Islet of Langerhans (tissue), 1 donor: ENCODE data around the gene POC1A.
A peak's percentile ranks its signal among the peaks of the same experiment; 100 is the strongest.

Experiments
- FAIRE-seq: peaks from one replicate; lab custom pipeline; 2011; peaks lifted over from hg19 to GRCh38; lab: Jason Lieb, UNC

The POC1A gene

DNA sequence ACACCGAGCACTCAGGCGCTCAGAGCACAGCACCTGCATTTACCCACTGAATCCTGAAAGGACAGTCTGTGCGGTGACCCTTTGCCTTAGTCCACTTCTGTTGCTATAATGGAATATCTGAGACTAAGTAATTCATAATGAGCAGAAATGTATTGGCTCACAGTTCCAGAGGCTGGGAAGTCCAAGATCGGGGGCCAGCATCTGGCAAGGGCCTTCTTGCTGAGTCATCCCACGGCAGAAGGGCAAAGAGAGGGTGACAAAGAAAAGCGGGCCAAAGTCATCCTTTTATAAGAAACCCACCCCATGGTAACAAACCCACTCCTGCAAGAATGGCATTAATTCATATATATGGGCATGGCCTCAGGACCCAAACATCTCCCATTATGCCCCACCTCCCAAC is 27.7 kb downstream of the POC1A start:
- no peak for FAIRE-seq

- no peak for FAIRE-seq
These were observed 28.2 kb downstream of the POC1A start for GRCh38 chr3:52126036-52126435.

- no peak for FAIRE-seq
These were observed 29.5 kb downstream of the POC1A start for GRCh38 chr3:52124766-52125165.

GRCh38 chr3:52124126-52124525 is 30.1 kb downstream of the POC1A start:
- no peak for FAIRE-seq

GRCh38 chr3:52123106-52123725 is 31.0 kb downstream of the POC1A start:
- FAIRE-seq = peak; percentile 45

- no peak for FAIRE-seq
These were observed 31.7 kb downstream of the POC1A start for GRCh38 chr3:52122491-52122890.

DNA sequence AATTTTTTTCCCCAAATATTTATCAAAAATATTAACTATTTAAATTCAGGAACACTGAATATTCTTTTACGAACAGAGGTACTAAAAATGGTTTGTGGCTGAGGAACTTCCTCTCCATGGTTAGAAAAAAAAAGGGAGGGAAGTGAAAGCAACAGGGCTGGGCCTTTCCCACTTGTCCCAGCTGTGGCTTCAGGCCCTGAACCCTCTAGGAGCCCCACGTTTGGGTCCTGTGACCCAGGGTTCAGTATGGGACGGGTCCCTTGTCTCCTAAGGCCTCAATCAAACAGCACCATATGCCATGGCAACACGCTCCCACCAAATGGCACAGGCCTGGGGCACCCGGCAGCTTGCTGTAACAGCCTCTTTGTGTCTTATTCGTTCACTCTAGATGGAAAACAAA is 32.4 kb downstream of the POC1A start:
- no peak for FAIRE-seq

GRCh38 chr3:52121464-52121805 is 32.8 kb downstream of the POC1A start:
- no peak for FAIRE-seq

GRCh38 chr3:52120556-52121463 is 33.4 kb downstream of the POC1A start:
- no peak for FAIRE-seq

- FAIRE-seq = no peak
These were observed 34.4 kb downstream of the POC1A start for GRCh38 chr3:52119826-52120225.

- no peak for FAIRE-seq
These were observed 35.1 kb downstream of the POC1A start for GRCh38 chr3:52119099-52119498.

- no peak for FAIRE-seq
These were observed 35.9 kb downstream of the POC1A start for GRCh38 chr3:52118156-52118875.

DNA sequence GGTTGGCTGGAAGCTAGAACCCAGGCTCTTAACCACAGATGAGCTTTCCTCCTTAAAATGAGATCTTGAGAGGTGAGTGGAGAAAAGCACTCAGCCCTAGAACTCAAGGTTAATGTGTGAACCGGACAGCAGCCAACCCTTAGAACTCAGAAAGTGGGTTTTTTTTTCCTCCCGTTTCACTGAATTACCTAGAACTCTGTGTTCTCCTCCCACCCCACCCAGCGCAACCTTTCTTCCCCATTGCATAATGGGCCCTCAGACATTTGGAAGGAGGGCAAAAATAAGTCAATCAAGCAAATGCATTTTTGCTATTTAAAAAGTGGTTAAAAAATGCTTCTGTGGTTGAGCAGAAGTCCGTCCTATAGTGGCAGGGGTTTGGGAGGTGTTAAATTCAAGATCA is 36.7 kb downstream of the POC1A start:
- FAIRE-seq = no peak

- FAIRE-seq = no peak
These were observed 42.2 kb downstream of the POC1A start for GRCh38 chr3:52112056-52112455.

GRCh38 chr3:52110502-52110901 is 43.7 kb downstream of the POC1A start:
- FAIRE-seq = no peak

DNA sequence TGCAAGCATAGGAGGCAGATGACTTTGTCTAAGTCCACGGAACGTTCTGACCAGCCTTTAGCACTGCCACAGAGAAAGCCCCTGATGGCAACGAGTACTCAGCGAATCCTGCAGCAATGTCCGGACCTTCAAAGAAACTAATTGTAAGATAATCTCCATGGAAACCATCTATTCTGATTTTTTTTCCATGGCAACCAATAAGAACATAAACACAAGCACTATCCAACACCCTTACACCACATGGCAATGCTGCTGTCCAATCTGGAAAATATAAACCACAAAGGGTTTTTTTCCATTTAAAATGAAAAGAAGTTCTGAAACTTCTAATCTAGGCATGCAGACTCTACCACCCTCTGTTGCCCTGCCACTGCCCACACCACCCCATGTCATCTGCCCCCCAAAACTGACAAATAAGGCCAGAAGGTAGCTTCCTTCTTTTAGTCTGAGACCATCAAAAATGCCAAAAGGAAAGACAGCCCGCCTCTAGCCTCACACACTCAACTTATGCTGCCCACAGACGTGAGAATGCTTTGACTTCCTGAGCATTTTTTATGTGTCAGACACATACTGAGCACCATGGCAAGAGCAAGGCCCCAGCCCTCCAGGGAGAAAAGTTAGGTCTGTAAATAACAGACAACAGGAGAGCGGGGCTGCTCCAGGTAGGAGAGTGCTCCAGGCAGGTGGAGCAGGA is 44.5 kb downstream of the POC1A start:
- no peak for FAIRE-seq

DNA sequence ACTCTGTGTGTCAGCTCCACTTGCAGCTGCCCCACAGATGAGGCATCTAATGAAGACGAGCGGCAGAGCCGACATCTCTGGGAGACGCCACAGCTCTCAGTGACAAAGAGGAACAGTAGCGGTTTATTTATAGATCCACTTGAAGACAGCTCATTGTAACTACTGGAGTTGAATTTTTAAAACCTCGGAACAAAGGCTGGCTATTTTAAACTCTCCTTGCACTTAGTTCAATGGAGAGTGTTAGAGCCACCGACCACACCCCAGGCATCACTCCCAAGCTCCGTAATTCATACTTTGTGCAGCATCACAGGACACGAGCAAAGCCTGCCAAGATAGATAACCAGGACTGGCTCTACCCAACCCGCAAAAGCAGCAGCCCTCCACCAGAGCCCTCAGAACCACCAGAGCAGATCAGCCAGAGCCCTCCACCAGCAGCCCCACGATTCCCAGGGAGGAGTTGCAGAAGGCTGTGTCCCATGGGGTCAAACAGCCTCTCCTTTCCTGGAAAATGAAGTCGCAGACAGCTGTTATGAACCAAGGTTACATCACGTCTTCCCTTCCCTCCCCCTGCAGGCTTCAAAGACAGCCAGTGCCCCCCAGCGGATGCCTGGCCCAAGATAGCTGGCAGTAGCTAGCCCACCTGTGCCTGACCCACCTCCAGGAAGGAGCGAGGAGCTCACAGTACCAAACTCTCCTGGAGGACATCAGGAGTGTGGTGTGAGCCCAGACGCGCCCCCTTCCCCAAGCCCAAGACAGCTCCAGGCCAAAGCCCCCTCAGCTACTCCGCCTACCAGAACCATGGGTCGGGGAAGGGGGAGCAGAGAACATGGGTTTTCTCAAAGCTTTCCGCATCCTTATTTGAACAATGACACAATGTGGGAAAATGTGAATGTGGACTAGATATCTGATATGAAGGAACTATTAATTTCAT is 45.7 kb downstream of the POC1A start:
- no peak for FAIRE-seq

DNA sequence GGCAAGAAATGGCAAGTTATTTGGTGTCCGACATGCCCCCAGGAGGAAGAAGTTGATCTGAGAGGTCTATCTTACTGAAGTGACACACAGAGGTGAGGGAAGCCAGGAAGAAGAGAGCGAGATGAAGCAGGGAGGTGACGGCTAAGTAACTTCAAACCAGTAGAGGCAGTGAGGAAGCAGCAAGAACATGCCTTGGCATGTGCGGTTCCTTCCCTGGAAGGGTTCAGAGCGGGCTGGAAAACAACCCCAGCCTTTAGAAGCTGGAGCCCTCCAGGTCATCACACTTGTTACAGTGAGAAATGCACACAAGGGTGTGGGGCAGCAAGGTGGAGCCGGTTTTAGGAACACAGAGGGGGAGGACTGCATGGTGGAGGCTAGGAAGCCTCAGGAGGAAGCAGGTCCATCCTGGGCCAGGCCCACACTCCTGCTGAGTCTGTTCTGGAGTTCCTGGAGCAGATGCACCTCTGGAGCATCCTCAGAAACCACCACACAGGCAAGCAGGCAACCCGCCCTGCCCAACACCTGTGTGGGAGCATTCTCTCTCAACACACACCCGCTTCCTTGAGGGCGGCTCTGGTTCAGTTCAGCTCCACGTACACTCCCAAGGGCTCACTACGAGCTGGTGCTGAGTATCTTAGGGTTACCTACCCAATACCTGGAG is 47.1 kb downstream of the POC1A start:
- FAIRE-seq = no peak

DNA sequence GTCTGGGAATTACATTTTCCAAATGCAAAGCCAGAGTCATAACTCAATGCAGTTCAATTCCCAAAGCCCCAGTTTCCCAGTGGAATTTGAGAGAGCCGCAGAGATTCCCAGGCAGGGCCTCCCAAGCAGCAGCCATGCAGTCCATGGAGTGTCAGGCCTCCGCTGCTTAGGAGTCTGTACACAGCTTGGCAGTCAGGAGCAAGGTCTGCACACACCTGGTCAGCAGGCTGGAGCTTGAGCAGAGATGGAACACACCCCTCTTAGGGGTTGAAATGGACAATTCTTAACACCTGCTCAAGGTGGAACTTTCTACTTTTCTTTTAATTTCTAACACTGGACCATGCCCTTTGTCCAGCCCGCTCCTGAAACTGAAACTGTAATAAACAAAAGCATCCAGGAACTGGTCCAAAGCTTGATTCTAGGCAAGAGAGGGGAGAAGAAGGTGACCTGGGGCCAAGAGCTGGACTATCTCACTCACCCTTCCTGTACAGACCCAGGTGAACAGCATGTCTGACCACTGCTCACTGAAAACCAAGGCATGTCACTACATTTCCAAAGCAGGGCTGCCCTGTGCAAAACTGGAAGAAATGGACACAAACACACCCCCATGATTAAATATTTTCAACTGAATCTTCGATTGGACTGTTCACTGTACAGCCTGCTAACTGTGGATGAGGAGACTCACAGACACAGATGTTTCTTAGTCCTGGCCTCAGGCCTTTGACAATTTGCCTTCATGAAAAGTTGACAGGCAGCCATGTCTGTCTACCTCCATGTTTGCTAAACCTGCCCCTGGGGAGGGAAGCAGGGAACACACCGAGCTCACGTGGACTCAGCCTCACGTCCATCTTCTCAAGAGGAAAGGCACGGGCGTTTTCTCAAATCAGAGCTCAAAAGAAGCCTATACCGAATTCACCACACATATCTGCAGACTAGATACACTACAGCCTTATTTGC is 49.3 kb downstream of the POC1A start:
- no peak for FAIRE-seq

DNA sequence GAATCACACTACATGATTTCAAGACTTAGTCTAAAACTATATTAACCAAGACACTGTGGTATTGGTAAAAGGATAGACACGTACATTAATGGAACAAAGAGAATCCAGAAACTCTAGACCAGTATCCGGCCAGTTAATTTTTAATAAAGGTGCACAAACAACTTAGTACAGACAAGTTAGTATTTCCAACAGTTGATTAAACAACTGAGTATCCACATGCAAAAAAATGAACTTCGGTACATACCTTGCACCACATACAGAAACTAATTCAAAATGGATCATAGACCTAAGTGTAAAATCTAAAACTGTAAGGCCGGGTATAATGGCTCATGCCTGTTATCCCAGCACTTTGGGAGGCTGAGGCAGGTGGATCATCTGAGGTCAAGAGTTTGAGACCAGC is 51.3 kb downstream of the POC1A start:
- no peak for FAIRE-seq
